Thymus (tissue), 11 donors: ENCODE measurements around the gene NBAS. TPM values are rescaled to one million over a fixed set of nuclear protein-coding genes. Genes with fewer than 3 reads are reported as not detected.

Source experiments
- DNase-seq, 9 donors: peaks; one replicate each; pipeline ENCODE4 v3.0.0-alpha.2; 2013; ENCODE audit warnings: low spot score in 9 of 9, low read depth in 6 of 9, missing footprints in 1 of 9
- H3K27ac ChIP-seq, 2 donors: one replicate each; pipeline ENCODE4 v1.5.1; 2013; ENCODE audit warnings: control low read depth in 1 of 2, low read depth in 1 of 2, low read length in 1 of 2, mild to moderate bottlenecking in 1 of 2, moderate library complexity in 1 of 2
- H3K27me3 ChIP-seq, 2 donors: one replicate each; pipeline ENCODE4 v1.5.1; 2013; ENCODE audit warnings: low read length in 1 of 2; ENCODE audit not compliant: control insufficient read depth in 2 of 2, insufficient read depth in 1 of 2
- H3K36me3 ChIP-seq, 2 donors: one replicate each; pipeline ENCODE4 v1.5.1; 2013; ENCODE audit warnings: low read length in 1 of 2, mild to moderate bottlenecking in 1 of 2, moderate library complexity in 1 of 2; ENCODE audit not compliant: control insufficient read depth in 2 of 2, insufficient read depth in 2 of 2
- H3K4me1 ChIP-seq, 2 donors: one replicate each; pipeline ENCODE4 v1.5.1; 2013; ENCODE audit warnings: low read length in 2 of 2; ENCODE audit not compliant: control insufficient read depth in 2 of 2, insufficient read depth in 2 of 2
- H3K4me3 ChIP-seq, 2 donors: one replicate each; pipeline ENCODE4 v1.5.1; 2013; ENCODE audit warnings: low read length in 2 of 2, control low read depth in 1 of 2, mild to moderate bottlenecking in 1 of 2
- H3K9me3 ChIP-seq, 2 donors: one replicate each; pipeline ENCODE4 v1.5.1; 2013; ENCODE audit warnings: low read length in 1 of 2, mild to moderate bottlenecking in 1 of 2; ENCODE audit not compliant: control insufficient read depth in 2 of 2, insufficient read depth in 1 of 2
- whole genome bisulfite sequencing: extraction: QIAGEN DNeasy Blood & Tissue Kit; methylation state at CpG from one replicate; pipeline ENCODE4 v1.1.7; 2013; 5-methylcytosine and 5-hydroxymethylcytosine counted together
- polyA plus RNA-seq: library from polyadenylated mRNA; stranded (reverse); fragments of 200-250 nt; gene quantifications from one replicate; pipeline ENCODE4 v1.2.3, GENCODE V29; 2013
- total RNA-seq: library from RNA; stranded (reverse); fragments of 120-200 nt; gene quantifications from one replicate; pipeline ENCODE4 v1.2.4, GENCODE V29; 2013
- donor health status: healthy.

Gene NBAS
- total and polyA plus RNA-seq, 2 donors = 31.4 to 36.9 TPM

DNA sequence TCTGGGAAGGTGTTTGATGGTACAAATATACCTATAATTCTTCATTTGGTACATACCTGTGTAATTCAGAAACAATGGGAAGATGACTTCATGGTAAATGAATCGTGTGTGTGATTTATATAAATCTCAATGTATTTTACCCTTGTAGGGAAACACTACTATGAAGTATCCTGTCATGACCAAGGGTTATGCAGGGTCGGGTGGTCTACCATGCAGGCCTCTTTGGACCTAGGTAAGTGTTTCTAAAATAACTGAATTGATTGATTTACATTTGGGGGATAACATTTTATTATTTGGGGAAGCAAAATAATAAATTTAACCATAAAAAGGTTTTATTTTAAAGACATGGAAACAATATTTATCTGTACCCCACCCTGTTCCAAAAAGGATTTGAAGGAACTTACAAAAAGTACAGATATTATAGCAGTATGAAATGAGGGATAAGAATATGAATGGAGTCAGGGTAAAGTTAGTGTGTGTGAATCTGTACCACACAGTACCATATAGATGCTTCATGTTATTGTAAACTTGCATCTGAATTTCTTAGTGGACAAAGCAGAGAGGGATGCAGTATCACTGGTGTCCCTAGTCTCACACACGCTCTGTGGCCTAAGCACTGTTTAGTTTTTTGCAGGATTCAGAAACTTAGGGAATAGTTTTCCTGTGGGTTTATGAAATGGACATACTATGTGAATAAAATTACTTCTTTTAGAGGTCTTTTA lies 42.1 kb upstream of the NBAS start:
- H3K27ac ChIP-seq = no peak overlapping the region

DNA sequence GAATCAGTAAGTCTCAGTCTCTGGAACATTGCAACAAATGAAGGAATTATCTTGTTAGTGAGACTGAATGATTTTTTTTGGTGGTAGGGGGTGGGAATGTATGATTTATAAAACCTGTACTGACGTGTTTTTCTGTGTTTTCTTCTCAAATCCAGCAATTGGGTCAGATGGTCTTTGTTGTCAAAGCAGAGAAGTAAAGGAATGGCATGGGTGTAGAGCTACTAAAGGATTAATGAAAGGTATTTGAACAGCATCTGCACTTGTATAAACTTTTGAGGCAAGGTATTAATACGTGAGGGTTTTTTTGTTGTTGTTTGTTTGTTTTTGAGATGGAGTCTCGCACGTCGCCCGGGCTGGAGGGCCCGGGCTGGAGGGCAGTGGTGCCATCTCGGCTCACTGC lies 41.3 kb upstream of the NBAS start:
- 97% methylated on average over 8 of the region's 8 CpGs for WGBS

More for the DNA sequence above, 42.1 kb upstream of the NBAS start:
- DNase-seq = no peak
- Histone ChIP-seq H3K36me3 (peaks cover 56 to 88% of the 10 kb centered on the region in 2 donors), H3K4me1 (no peaks in the 10 kb centered on the region), H3K9me3 (no peaks in the 10 kb centered on the region), H3K4me3 (no peak overlapping the region), H3K27me3 (no peaks in the 10 kb centered on the region)
- WGBS = 98% methylated on average over 3 of the region's 3 CpGs

GRCh38 chr2:15601681-15602080 lies 40.5 kb upstream of the NBAS start:
- Histone ChIP-seq H3K27ac (no peak overlapping the region), H3K27me3 (no peaks in the 10 kb centered on the region), H3K4me1 (no peaks in the 10 kb centered on the region), H3K9me3 (no peaks in the 10 kb centered on the region), H3K36me3 (peaks cover 43 to 86% of the 10 kb centered on the region in 2 donors), H3K4me3 (no peak overlapping the region)
- no peak for DNase-seq
- WGBS = 99% methylated on average over 1 of the region's 1 CpG

More for the DNA sequence above, 41.3 kb upstream of the NBAS start:
- H3K27me3 ChIP-seq = no peaks in the 10 kb centered on the region
- no peaks in the 10 kb centered on the region for H3K4me1 ChIP-seq
- no peak overlapping the region for H3K4me3 ChIP-seq
- DNase-seq = no peak
- peaks cover 48 to 89% of the 10 kb centered on the region in 2 donors for H3K36me3 ChIP-seq
- H3K27ac ChIP-seq = no peak overlapping the region
- no peaks in the 10 kb centered on the region for H3K9me3 ChIP-seq

DNA sequence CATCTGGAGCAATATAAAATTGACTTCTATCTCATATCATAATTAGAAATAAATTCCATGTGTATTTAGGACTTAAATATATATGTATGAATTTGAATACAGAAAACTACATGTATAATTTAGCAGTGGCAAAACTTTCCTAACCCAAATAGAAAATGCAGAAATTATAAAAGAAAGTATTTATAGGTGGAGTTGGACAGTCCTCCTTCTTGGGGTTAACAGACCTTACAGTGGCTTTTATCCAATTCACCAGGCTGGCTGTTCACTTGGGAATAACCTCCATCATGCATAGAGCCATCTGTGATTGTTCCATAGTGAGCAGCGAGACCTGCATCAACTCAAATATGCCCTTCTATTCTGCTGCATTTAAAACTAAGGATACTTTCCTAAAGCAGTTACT lies 38.9 kb upstream of the NBAS start:
- Histone ChIP-seq H3K27ac (no peak overlapping the region), H3K4me1 (no peaks in the 10 kb centered on the region), H3K9me3 (no peaks in the 10 kb centered on the region), H3K4me3 (no peak overlapping the region), H3K27me3 (no peaks in the 10 kb centered on the region), H3K36me3 (peaks cover 34 to 81% of the 10 kb centered on the region in 2 donors)
- DNase-seq = no peak
- 100% methylated on average over 1 of the region's 1 CpG for WGBS

DNA sequence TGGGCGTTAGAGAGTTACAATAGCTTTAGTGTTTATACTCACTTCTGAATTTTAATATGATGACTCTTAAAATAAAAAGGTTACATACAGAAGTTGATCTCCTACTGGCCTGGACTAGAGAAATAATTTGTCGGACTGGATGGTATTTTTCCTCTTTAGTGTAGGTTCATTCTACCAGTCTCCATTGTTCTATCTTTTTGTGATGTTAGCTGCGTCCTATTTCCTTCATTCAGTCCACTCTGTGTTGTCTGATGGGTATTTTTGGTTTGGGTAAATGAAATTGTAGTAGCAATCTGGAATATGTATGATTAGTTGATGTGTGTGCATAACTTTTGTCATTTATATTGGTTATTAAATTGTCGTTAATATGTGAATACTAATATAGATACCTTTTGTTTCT lies 35.8 kb upstream of the NBAS start:
- DNase-seq = no peak
- no peaks in the 10 kb centered on the region for H3K27me3 ChIP-seq
- no peaks in the 10 kb centered on the region for H3K9me3 ChIP-seq
- H3K4me1 ChIP-seq = peaks cover 0 to 4% of the 10 kb centered on the region in 2 donors
- H3K27ac ChIP-seq = no peak overlapping the region
- WGBS = 97% methylated on average over 4 of the region's 4 CpGs
- H3K4me3 ChIP-seq = no peak overlapping the region
- H3K36me3 ChIP-seq = peaks cover 19 to 51% of the 10 kb centered on the region in 2 donors

- H3K27me3 ChIP-seq = no peaks in the 10 kb centered on the region
- H3K9me3 ChIP-seq = no peaks in the 10 kb centered on the region
- H3K36me3 ChIP-seq = peaks cover 19 to 45% of the 10 kb centered on the region in 2 donors
- H3K27ac ChIP-seq = no peak overlapping the region
- H3K4me1 ChIP-seq = peaks cover under 1 to 4% of the 10 kb centered on the region in 2 donors
- WGBS = 95% methylated on average over 2 of the region's 2 CpGs
- DNase-seq = no peak
- H3K4me3 ChIP-seq = no peak overlapping the region
Observed at GRCh38 chr2:15596350-15596749, 35.2 kb upstream of the NBAS start.

- H3K9me3 ChIP-seq = no peaks in the 10 kb centered on the region
- DNase-seq = no peak
- WGBS = 98% methylated on average over 4 of the region's 4 CpGs
Observed at GRCh38 chr2:15595936-15596335, 34.8 kb upstream of the NBAS start.

DNA sequence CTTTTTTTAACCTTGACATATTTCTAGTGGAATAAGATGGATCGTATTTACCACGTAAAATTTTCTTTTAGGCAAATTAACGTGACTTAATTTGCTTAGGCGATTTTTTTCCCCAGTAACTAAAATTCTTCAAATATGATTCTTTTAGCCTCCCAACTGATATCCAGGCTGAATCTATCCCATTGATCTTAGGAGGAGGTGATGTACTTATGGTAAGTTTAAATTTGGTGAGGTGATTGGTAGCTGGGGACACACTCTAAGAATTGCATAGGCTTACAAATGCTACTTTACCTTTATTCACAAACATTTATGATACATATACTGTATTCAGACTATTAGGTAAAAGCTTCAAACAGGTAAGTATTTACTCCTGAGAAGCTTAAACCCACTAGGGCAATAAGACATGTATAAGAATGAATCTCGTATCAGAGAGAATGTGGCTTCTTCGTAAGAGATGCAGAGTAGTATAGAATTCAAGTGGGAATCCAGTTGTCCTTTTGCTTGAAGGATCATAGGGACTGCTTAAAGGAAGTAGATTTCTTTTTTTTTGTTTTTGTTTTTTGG lies 34.3 kb upstream of the NBAS start:
- no peaks in the 10 kb centered on the region for H3K27me3 ChIP-seq
- no peak overlapping the region for H3K27ac ChIP-seq
- H3K36me3 ChIP-seq = peaks cover 10 to 36% of the 10 kb centered on the region in 2 donors
- no peak overlapping the region for H3K4me3 ChIP-seq
- 98% methylated on average over 6 of the region's 6 CpGs for WGBS
- no peaks in the 10 kb centered on the region for H3K9me3 ChIP-seq
- DNase-seq = no peak
- peaks cover 5 to 7% of the 10 kb centered on the region in 2 donors for H3K4me1 ChIP-seq

More at GRCh38 chr2:15595936-15596335, 34.8 kb upstream of the NBAS start:
- Histone ChIP-seq H3K4me3 (no peak overlapping the region), H3K4me1 (peaks cover 4 to 6% of the 10 kb centered on the region in 2 donors), H3K27me3 (no peaks in the 10 kb centered on the region), H3K36me3 (peaks cover 14 to 41% of the 10 kb centered on the region in 2 donors), H3K27ac (no peak overlapping the region)
